ENCODE results near the gene EIF2AK3. TPM values are rescaled to one million over a fixed set of nuclear protein-coding genes. Genes with fewer than 3 reads are reported as not detected.
"Not testable (repeated sequence)": the region's sequence is repeated elsewhere in the genome, so short reads cannot be mapped to it uniquely, and the experiment has no call there.

Gene EIF2AK3
- total RNA-seq, 1 donor from 2014 or later: 28.2 TPM

DNA sequence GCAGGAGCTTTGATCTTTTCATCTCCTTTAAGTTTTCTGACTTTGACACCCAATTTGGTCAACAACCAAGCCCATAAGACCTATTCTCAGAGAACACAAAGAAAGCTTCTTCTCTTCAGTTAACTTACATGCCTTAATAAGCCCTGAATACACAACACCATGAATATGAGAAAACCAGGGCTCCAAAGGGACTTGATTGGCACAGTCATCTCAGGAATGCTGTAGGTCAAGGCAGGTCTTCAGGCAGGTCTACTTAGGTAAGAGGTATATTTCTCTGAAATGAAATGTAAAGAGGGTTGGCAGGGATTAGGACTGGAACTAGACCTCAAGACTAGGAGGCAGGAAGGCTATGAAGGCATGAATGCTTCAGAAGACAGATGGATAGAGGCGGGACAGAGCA, 24.4 kb upstream of the EIF2AK3 start:
- ChIA-PET POLR2A (no interaction called here), CTCF (no interaction called here)
- Mint-ChIP-seq H3K4me1 (no peaks in the 10 kb centered on the region), H3K27ac (no peak overlapping the region), H3K4me3 (no peak overlapping the region), H3K36me3 (ENCODE audit: low read depth) (no peaks in the 10 kb centered on the region), H3K9me3 (no peaks in the 10 kb centered on the region), H3K27me3 (no peaks in the 10 kb centered on the region)
- ATAC-seq (ENCODE audit: low read depth) (no peak), DNase-seq (no peak)
- intact Hi-C loops (cut with micrococcal nuclease): no loop called here
- TF ChIP-seq, protein P1, sequence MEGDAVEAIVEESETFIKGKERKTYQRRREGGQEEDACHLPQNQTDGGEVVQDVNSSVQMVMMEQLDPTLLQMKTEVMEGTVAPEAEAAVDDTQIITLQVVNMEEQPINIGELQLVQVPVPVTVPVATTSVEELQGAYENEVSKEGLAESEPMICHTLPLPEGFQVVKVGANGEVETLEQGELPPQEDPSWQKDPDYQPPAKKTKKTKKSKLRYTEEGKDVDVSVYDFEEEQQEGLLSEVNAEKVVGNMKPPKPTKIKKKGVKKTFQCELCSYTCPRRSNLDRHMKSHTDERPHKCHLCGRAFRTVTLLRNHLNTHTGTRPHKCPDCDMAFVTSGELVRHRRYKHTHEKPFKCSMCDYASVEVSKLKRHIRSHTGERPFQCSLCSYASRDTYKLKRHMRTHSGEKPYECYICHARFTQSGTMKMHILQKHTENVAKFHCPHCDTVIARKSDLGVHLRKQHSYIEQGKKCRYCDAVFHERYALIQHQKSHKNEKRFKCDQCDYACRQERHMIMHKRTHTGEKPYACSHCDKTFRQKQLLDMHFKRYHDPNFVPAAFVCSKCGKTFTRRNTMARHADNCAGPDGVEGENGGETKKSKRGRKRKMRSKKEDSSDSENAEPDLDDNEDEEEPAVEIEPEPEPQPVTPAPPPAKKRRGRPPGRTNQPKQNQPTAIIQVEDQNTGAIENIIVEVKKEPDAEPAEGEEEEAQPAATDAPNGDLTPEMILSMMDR (IDR thresholded peaks at IDR 0.05): no peak

DNA sequence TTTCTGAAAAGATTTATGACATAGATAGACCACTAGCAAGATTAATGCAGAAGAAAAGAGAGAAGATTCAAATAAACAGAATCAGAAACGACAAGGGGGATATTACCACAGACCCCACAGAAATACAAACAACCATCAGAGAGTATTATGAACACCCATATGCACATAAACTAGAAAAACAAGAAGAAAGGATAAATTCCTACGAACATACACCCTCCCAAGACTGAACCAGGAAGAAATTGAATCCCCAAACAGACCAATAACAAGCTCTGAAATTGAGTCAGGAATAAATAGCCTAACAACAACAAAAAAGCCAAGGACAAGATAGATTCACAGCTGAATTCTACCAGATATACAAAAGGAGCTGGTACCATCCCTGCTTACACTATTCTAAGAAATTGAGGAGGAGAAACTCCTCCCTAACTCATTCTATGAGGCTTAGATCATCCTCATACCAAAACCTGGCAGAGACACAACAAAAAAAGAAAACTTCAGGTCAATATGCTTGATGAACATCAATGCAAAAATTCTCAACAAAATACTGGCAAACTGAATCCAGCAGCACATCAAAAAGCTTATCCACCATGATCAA, 18.1 kb upstream of the EIF2AK3 start:
- H3K27me3 Mint-ChIP-seq; H3K4me1 Mint-ChIP-seq; H3K9me3 Mint-ChIP-seq; H3K4me3 Mint-ChIP-seq; intact Hi-C loops (cut with micrococcal nuclease); DNase-seq; H3K36me3 Mint-ChIP-seq (ENCODE audit: low read depth); H3K27ac Mint-ChIP-seq; ATAC-seq (ENCODE audit: low read depth): not testable (repeated sequence)
- ChIA-PET CTCF (interaction anchor here (0.8 to 1.6 kb wide), 4 partner anchors 11 to 54 kb away, joined by 3 to 4 read pairs (median 4); no protein-coding TSS in a partner anchor), POLR2A (interaction anchor here (0.7 kb wide), 1 partner anchor 209 kb away, joined by 3 read pairs; no protein-coding TSS in a partner anchor)

DNA sequence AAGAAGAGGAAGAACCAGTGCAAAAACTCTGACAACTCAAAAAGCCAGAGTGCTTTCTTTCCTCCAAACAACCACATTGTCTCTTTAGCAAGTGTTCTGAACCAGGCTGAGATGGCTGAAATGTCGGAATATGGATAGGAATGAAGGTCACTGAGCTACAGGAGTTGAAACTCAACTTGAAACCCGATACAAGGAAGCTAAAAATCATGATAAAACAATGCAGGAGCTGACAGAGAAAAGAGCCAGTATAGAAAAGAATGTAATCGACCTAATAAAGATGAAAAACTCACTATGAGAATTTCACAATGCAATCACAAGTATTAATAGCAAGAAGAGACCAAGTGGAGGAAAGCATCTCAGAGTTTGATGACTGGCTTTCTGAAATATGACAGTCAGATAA, 15.0 kb upstream of the EIF2AK3 start:
- H3K4me3 Mint-ChIP-seq: no peak overlapping the region
- H3K9me3 Mint-ChIP-seq: peaks cover 7% of the 10 kb centered on the region
- DNase-seq: no peak
- ChIA-PET POLR2A (no interaction called here), CTCF (no interaction called here)
- intact Hi-C loops (cut with micrococcal nuclease): no loop called here
- no peaks in the 10 kb centered on the region for H3K4me1 Mint-ChIP-seq
- no peaks in the 10 kb centered on the region for H3K36me3 Mint-ChIP-seq (ENCODE audit: low read depth)
- no peak overlapping the region for H3K27ac Mint-ChIP-seq
- TF ChIP-seq, protein P1 (IDR thresholded peaks at IDR 0.05): no peak
- no peaks in the 10 kb centered on the region for H3K27me3 Mint-ChIP-seq
- ATAC-seq (ENCODE audit: low read depth): no peak

DNA sequence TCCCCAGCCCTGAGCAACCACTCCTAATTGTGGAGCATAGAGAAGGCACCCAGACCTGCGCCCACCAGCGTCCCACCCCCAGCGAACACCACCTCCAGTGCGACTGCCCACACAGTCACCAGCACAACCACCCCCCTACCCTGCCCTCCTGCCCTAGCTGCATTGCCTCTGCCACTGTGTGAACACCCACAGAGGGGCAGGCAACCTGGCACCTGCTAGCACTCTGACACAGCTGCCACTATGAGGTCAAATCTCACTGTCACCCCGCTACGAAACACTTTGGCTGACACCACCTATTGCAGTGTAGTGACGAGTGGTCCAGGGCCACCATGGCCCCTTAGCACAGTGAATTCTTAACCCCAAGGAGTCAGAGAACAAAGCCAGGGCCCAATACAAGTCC, 14.1 kb upstream of the EIF2AK3 start:
- no peaks in the 10 kb centered on the region for H3K36me3 Mint-ChIP-seq (ENCODE audit: low read depth)
- no peaks in the 10 kb centered on the region for H3K27me3 Mint-ChIP-seq
- ChIA-PET POLR2A (no interaction called here), CTCF (no interaction called here)
- ATAC-seq (ENCODE audit: low read depth) (no peak), DNase-seq (no peak)
- H3K4me3 Mint-ChIP-seq: no peak overlapping the region
- H3K27ac Mint-ChIP-seq: no peak overlapping the region
- intact Hi-C loops (cut with micrococcal nuclease): no loop called here
- H3K4me1 Mint-ChIP-seq: no peaks in the 10 kb centered on the region
- H3K9me3 Mint-ChIP-seq: peaks cover 7% of the 10 kb centered on the region
- TF ChIP-seq, protein P1 (IDR thresholded peaks at IDR 0.05): no peak

DNA sequence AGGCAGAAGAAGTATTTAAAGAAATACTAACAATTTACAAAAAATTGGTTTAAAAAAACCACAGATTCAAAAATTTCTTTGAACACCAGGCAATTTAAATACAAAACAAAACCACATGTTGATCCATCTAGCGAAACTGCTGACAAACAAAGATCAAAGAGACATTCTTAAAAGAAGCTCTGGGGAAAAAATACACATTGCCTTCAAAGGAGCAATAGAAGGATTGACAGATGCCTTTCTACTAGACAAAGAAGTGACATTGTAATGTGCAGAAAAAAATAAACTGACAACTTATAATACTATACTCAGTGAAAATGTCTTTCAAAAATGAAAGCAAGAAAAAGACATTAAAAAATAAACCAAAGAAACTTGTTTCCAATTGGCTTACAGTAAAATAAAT, 12.6 kb upstream of the EIF2AK3 start:
- TF ChIP-seq, protein P1 (IDR thresholded peaks at IDR 0.05): no peak
- Mint-ChIP-seq H3K36me3 (ENCODE audit: low read depth) (no peaks in the 10 kb centered on the region), H3K9me3 (peaks cover 7% of the 10 kb centered on the region), H3K27me3 (no peaks in the 10 kb centered on the region), H3K4me1 (no peaks in the 10 kb centered on the region), H3K4me3 (no peak overlapping the region), H3K27ac (no peak overlapping the region)
- POLR2A ChIA-PET: interaction anchor here (1.0 kb wide), 1 partner anchor 12 kb away, joined by 6 read pairs; the partner anchor contains the start of gene EIF2AK3
- CTCF ChIA-PET: interaction anchor here (1.2 kb wide), 1 partner anchor 30 kb away, joined by 3 read pairs; no protein-coding TSS in a partner anchor
- DNase-seq (no peak), ATAC-seq (ENCODE audit: low read depth) (no peak)
- intact Hi-C loops (cut with micrococcal nuclease): no loop called here

DNA sequence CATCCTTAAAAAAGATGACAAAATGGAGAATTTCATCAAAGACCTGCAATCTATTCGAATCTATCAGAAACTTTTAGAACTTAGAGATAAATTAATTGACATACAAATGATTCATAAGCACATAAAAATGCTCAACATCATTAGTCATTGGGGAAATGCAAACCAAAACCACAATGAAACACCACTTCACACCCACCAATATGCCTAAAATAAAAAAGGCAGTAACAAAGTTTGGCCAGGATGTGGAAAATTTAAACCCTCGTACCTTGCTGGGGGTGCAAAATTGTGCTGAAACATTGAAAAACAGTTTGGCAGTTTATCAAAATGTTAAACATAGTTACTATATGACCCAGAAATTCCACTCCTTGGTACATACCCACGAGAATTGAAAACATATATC, 11.5 kb upstream of the EIF2AK3 start:
- TF ChIP-seq, protein P1 (IDR thresholded peaks at IDR 0.05): no peak
- POLR2A ChIA-PET: no interaction called here
- no peak overlapping the region for H3K4me3 Mint-ChIP-seq
- ATAC-seq (ENCODE audit: low read depth) (no peak), DNase-seq (no peak)
- CTCF ChIA-PET: no interaction called here
- peaks cover 7% of the 10 kb centered on the region for H3K9me3 Mint-ChIP-seq
- H3K27ac Mint-ChIP-seq: no peak overlapping the region
- intact Hi-C loops (cut with micrococcal nuclease): no loop called here
- no peaks in the 10 kb centered on the region for H3K36me3 Mint-ChIP-seq (ENCODE audit: low read depth)
- H3K4me1 Mint-ChIP-seq: no peaks in the 10 kb centered on the region
- H3K27me3 Mint-ChIP-seq: no peaks in the 10 kb centered on the region
